ENCODE data around the gene ARL5C.

Gene ARL5C, protein sequence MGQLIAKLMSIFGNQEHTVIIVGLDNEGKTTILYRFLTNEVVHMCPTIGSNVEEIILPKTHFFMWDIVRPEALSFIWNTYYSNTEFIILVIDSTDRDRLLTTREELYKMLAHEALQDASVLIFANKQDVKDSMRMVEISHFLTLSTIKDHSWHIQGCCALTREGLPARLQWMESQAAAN

DNA sequence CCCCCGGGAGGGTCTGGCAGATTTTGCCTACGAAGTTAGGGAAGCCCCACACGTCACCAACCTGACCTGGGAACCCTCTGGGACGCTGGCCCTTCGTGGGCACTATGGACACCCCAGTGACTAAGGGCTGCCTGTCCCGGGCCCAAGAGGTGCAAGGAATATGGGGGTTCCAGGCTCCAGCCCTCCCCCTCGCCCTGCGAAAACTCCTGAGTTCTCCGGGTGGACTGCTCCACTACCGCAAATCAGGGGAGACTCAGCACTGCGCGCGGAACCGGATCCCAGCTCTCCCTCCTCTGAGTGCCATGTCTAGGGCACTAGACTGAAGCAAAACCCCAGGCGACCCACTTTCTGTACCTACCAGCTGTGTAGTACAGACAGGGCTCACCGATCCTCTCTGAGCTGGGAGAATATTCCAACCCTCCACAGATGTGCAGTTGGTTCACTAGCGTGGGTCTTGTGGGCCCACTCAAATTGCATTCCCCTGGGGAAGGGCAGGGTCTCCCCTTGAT lies at the start of gene ARL5C:
Gene ARL5C (minus strand): TSS at position 321 of the 509 bp plus-strand sequence. CDS start 401 bp downstream, outside the sequence.
- no peak for DNase-seq

DNA sequence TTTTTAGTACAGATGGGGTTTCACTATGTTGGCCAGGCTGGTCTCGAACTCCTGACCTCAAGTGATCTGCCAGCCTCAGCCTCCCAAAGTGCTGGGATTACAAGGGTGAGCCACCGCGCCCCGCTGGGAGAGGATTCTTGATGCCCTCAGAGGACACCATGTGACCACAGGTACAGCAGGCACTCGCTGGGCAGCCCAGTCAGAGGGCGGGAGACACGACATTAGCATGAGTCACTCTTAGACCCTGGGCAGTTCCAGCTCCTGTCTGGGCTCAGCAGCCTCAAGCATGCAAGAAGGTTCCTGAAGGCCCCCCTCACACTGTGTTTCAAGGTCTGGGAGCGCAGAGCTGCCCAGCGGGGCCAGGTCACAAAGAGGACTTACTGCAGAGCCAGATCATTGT lies 47.9 kb upstream of the ARL5C start:
- no peak for DNase-seq

DNA sequence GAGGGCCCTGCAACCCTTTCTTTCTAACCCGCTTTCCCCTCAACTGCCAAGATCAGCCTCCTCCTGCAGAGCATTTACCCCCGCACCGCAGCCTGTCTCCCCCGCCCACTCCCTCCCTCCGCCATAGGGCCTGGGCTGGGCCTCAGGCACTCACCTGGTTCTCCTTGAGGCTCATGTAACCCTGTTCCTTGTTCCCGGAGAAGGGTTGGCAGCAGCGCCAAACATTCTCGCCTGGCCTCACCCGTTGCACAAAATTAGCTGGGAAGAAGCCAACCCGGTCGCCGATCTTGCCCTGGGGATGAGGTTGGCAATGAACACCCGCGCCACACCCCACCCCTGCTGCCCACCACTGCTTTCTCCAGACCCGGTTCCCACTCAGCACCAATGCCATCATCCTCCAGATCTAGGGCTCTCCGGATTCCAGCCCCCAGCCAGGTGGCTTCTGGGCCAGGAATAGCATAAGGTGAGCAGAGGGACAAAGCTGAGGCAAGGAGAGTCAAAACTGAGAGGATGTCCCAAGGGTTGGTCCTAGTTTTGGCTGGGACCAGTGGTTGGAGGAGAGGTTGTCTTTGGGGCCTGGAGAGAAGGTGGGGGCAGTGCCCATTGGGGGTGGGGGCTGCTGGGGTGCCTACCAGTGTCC lies 47.0 kb upstream of the ARL5C start:
- DNase-seq, result no peak

DNA sequence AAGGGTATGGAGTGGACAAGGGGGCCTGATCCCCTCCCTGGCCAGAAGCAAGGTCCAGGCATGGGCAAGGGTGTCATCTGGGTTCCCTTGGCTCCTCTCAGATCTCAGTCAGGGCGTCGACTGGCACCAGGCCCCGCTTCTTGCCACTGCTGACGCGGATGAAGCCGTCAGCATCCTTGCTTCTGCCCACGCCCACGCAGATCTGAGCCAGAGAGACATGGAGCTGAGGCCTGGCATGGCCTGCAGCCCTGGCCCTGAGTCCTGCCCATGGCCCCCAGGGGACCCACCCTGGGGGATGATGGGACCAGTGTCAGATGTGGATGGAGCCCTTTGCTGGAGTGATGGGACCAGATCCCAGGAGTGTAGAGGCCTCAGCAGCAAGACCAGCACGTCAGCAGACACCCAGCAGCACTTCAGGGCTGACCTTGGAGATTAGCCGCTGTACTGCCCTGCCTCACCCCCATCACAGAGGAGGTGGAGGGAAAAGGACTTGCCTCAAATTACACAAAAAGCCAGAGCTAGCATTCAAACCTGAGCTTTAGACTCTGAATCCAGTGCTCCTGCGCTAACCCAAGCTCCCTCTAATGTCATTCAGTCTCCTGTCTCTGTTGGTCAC lies 46.3 kb upstream of the ARL5C start:
- no peak for DNase-seq

DNA sequence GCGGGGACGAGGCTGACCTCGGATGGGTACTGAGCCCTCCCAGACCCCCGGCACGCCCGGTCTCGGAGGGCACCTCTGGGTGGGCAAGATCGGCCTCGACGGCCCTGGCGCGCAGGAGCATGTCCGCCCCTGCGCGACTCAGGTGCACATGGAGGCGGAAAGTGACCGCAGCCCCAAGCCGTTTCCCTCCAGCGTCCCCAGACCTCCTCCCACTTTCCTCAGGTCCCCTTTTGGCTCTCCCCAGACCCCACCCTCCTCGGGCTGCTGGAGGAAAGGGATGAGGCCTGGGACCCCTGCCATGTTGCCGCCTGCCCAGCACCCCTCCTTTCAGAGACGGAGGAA lies 44.1 kb upstream of the ARL5C start:
- DNase-seq, result no peak

DNA sequence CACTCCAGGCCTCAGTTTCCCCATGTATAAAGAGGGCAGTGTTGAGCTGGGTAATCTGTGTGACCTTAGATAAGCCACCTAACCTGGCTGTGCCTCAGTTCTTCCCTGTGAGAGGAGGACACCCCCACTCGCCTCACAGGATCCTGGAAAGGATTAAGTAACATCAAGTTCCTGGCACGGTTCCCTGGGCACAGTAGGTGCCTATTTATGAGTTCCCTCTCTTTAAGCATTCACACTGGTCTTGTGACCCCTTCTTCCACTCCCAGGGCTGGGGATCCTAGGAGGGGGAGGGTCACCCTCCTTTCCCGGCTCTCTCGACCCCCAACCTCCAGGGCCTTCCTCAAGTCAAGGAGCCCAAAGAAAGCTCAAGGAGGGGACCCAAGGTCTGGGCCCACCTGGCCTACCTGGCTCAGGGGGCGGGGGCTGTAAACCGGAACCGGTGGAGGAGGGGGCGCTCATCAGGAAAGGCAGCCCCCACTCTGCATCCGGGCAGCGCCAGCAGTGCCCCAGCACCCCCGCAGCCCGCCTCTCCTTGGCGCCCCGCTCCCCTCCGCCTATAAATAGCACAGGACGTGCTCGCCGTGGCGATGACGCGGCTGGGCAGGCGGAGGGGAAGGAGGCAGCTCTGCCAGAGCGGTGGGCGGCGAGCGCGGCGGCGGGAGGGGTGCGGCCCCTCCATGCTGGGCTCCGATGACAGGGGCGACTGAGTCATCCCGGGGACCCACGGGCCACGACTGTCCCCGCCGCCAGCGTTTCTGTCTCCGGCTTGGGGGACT lies 43.5 kb upstream of the ARL5C start:
- peak; percentile 74 for DNase-seq

DNA sequence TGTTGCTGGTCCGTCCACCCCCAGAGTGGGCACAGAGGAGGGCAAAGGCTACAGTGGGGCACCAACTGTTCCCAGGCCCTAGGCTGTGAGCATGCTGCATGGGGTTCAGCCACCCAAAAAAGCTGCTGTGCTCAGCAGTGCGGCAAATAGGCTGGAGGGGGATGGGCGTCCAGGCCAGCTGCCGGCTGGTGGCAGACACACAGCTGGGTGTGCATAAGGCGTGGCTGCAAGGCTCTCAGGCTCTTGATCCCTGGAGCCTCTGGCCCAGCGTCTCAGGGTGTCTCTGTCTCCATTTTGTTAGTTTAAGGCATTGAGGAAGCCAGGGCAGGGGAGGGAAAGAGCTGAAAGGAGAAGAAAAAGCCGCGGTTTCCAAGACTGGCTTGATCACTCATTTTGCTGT lies 42.9 kb upstream of the ARL5C start:
- DNase-seq, result no peak

DNA sequence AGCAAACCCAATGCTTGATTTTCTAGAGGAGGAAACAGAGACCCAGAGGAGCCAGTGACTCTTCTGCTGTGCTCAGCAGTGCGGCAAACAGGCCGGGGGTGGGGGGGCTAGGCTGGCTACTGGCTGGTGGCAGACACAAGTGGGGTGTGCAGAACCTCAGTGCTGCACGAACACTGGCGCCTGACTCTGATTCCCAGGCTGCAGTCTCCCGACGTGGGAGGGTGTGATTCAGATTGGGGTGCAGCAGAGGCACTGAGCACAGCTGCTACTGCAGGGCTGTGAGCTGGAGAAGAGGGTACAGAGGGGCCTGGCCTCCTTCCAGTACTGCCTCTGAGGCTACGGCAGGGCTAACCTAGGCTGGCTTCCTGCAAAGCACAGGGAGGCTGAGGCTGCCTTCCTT lies 42.2 kb upstream of the ARL5C start:
- DNase-seq, result no peak

DNA sequence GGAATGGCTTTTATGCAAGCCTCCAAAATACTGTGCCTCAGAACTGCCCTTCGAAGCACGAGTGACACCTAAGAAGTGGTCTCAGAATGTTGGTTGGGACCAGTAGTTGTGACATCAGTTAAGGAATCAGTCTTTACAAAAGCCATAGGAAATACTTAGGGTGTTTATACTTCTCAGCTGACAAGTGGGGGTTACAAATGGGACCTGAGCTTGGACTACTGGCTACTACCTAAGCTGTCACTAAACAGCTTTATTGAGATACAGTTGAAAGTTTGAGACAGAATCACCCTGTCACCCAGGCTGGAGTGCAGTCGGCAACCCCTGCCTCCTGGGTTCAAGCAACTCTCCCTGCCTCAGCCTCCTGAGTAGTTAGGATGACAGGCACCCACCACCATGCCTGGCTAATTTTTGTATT lies 39.2 kb upstream of the ARL5C start:
- no peak for DNase-seq

DNA sequence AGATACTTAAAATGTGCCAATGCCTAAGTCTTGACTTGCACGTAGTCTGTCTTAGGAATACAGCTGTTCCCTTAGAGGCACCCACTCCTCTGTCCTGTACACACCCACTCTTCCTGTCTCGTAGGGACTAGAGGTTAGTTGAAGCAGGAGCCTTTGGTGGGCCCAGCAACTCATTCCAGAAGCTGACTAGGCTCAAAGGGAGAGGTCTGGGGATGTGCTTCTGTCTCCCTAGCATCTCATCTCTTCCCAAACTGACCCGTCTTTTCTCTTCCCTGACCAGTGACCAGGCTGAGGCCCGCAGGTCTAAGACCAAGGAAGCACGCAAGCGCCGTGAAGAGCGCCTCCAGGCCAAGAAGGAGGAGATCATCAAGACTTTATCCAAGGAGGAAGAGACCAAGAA lies 38.3 kb upstream of the ARL5C start:
- DNase-seq, result no peak

DNA sequence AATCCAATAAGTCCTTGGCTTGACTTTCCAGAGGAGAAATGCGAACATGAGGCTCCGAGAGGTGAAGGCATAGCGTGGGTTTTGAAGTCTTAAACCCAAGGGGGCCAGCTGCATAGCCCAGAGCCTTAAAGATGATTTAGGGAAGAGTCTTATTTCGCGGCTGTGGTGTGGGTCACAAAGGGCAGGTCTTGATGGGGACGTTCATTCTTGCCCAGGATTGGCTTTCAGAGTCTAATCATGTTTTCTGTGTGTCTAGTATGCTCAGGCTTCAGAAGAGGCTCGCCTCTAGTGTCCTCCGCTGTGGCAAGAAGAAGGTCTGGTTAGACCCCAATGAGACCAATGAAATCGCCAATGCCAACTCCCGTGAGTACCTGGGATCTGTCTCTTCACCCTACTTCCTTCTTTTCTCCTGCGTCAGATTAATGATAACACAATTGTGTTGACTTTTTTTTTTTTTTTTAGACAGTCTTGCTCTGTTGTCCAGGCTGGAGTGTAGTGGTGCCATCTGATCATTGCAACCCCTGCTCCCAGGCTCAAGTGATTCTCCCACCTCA lies 35.1 kb upstream of the ARL5C start:
- no peak for DNase-seq

DNA sequence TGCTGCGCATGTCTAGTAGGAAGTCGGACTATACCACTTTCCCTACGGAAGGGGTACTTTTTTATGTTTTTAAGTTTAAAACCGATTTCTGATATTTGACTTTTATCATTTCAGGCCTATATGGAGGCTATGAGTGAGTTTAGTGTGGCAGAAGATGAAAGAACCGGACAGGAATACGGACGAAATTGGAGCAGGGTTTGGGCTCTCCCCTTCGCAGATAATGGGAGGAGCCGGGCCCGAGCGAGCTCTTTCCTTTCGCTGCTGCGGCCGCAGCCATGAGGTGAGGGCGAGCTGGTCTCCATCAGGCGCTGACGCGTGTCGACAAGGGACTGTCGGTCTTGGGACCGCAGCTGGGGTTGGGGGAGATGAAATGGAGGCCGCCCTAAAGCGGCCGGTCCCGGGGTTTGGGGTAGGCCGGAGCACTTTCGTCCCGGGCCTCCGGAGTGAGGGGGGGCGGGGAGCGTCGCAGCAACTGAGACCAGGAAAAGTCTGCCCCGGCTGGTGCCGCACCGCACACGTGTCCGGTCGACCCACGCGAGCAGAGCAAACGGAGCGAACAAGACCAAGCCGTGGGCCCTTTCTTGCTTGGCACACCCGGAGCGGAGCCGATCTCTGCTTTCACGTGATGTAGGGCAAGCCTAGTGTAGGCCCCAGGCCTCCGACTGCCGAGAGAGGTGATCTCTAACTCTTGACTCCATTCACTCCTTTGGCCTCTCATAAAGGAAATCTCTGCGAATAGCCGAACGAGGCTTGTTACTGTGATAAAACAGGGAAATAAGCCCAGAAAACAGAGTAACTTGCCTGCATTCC lies 34.3 kb upstream of the ARL5C start, which contains the start of gene RPL19:
Gene RPL19 (plus strand): TSS at position 214 of the 810 bp plus-strand sequence. CDS start 62 bp downstream, at position 276.
- no peak for DNase-seq

DNA sequence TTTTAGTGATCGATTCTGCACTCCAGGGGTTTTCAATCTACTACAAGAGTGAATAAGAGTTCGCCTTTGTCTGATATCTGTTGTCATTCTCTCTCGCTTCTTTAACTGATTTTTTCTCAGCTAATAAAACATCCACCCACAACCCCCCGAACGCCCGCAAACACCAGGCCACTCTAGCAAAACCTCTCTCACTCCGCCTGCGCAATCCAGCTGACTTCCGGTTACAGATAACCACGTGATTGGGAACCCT lies 33.8 kb upstream of the ARL5C start:
- DNase-seq, result peak; percentile 95

DNA sequence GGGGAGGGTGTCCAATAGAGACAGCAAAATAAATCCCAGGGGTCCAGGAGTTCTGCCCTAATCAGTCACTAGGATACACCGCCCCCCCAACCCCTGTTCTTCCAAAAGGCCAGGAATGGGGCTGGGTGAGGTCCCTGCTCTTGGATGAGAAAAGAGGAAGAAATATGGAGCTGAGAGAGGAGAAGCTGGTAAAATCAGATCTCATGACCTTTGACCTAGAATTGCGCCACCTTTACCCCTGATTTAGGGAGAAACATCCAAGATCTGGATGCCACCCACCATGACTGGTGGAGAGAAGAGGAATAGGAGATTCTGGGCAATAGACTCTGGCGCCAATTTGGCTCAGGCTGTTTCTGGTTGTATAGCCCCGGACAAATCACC lies 32.2 kb upstream of the ARL5C start:
- no peak for DNase-seq

DNA sequence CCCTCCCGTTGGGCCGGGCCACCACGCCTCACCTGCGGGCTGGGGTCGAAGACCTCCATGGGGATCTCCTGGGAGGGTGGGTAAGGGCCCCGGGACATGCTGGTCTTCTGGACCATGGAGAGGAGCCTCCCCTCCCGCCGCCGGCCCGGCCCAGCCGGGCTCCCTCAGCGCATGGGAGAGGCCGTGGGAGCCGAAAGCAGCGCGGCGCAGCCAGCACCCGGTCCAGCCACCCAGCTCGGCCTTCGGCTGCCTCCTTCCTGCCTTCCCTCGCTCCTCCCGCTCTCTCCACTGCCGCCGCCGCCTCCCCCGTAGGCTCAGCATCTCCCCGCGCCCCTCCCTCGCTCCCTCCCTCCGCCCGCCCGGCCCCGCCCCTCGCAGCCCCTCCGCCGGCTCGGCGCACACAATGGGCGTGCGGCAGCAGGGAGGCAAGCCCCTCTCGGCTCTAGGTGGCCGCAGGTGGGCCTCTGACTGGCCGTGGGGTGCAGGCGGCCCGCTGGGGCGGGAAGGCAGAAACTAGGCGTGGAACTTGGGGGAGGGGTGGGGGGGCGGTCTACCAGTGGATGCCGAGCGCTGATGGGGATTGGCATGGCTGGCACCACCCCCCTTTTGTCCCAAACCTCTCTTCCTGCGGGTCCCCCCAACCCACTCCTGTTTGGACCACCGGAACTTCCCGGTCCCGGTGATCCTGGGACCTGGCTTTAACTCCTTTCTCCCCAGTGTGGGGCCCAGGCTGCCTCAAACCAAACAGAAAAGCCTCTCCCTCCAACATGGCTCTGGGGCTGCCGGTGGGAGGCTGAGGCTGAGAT lies 31.6 kb upstream of the ARL5C start, which contains the start of gene CACNB1:
Gene CACNB1 (minus strand): TSS at position 290 of the 806 bp plus-strand sequence. CDS start 174 bp downstream, at position 116.
- peak; percentile 79 for DNase-seq

DNA sequence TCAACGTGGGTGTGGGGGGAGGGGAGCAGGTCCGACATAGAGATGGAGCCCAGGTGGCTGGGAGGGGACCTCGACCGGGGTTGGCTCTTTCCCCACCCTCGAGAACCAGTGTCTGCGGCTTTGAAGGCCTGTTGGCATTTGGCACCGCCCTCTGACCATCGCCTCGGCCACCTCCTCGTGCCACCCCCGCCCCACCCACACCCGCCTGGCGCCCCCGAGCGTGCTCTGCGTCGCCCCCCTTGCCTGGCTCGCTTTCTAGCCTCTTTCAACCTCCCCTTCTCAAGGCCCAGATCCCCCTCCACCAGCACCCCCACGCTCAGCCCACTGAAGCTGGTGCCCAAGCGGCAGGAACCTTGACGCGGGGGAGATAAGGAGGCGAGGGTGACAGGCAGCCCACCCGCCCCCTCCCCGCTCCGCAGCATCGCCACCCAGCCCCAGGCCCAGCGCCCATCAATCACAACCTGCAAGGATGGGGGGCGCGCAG lies 30.9 kb upstream of the ARL5C start:
- no peak for DNase-seq

DNA sequence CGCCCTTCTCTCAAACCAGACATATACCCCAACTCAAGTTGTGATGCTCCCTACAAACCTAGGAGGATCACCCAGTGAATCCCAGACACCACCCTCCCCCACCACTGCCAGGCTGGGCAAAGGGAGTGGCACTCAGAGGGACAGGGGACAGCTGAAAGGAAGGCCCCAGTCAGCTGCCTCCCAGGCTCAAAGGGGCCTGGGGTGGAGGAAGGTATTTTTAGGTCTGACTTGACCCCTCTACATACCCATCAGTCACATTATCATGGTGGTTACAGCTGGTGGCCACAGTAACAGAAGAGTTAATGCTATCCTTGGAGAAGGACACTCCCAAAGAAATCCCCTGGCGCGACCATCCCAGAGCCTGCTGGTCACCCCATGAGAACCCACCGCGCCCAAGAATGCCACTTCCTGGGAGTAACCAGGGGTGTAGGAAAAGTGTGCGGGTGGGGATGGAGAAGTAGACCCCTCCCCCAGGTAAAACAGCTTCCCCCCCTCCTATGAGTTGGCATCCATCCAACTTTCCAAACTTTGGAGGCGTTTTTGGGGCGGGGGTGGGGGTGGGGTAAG lies 30.4 kb upstream of the ARL5C start:
- no peak for DNase-seq

DNA sequence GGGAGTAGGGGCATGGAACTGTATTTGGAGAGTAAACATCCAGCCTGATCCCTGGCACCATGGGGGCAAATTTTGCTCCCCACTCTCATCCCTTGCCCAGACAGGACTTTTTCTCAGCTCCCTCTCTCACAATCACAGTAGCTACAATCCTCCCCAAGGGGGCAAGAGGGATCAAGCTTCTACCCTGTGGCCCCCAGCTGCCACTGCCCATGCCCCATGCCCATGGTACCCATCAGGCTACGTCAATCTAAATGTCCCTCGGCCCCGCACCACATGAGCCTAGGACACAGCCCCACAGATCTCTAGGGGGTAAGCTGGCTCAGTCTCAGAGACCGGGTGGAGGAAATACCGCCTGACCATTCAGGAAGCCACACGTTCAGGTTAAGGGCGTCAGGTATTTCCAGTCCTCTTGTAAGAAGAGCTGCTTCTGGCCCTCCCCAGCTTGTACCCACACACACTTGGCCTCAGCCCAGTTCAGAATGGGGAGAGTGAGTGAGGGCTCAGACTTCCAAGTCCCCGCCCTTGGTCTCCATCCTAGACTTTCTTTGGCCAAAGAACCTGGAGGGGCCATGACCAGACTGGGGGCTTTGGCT lies 29.7 kb upstream of the ARL5C start:
- DNase-seq, result no peak

DNA sequence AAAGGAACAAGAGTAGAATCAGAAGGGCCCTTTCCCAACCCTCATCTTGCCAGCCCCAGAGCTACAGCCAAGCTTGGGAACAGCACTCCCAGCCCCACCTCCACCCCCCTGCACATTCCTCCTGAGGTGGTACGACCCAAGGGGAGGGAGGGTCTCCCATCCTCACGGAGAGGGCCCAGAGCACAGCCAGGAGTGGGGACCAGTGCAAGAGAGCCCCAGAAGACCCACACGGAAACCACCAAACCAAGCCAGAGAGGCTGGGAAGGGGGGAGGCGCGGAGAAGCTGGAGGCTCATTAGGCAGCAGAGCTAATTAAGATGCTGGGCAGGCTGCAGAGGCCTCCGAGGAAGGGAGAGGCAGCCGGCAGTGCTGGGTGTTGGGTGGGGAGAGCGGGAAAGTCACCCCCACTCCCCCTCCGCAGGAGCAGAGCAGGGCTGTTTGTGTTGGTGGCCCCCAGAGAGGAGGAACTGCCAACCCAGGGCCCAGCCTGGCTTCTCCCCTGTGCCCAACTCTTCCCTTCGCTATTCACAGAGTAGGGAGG lies 29.1 kb upstream of the ARL5C start:
- no peak for DNase-seq

Data from fibroblast of skin of right quadriceps (primary cell).